LNCAP (cell line): ENCODE data around the gene MT1A.

Experiments
- CTCF ChIP-seq: fragments of 450-650 bp; IDR thresholded peaks from 2 replicates; pipeline ENCODE4 v1.5.1; 2017; ENCODE audit warnings: mild to moderate bottlenecking

The MT1A gene

DNA sequence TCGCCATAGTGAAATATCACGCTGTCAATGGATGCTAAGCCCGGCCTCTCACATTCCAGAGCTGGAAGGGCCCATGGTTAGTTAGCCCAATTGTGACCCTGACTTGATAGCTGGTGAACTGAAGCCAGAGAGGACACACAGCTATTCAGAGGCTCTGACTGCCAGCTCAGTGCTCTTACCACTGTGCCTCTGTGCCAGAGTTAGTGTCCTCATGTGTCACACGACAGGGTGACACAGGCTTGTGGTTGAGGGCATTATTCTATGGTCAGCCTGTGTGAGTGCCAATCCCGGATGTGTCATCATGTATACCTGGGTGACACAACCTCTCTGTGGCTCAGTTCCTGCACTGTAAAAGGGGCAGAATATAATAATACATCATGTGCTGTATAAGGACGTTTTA, 41.4 kb downstream of the MT1A start:
- no peak for TF ChIP-seq CTCF

- no peak for TF ChIP-seq CTCF
Observed at GRCh38 chr16:56681939-56682702, 43.7 kb downstream of the MT1A start, which contains the start of gene MT1X. MT1X (plus strand) TSS chr16:56682470; CDS start chr16:56682541, 71 bp downstream.

DNA sequence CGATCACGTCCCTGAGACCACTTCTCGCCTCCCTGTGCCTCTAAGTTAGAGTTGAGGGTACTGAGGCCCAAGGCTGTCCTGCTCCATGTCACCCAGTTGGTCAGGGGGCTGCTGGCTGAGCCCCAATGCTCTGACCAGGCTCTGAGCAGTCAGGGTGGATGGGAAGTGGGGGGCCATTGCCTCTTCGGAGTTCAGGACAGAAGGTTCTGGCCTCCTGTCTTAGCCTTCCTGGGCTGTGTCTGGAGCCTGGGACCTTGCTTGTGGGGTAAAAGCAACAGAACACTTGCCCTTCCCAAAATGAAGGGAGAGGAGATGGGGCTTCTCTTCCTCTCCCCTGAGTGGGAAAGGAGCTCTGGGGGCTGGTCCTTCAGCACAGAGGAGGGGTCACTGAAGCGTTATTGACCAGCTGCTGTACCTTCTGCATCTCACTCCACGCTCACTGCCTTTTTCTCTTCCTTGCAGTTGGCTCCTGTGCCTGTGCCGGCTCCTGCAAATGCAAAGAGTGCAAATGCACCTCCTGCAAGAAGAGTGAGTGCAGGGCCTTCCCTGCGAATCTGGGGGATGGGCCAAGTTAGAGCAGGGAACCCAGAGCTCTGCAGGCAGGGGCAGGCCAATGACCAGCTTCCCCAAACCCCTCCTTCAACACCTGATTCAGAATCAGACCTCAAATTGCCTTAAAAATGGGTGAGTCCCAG, 44.4 kb downstream of the MT1A start:
- TF ChIP-seq CTCF = no peak

DNA sequence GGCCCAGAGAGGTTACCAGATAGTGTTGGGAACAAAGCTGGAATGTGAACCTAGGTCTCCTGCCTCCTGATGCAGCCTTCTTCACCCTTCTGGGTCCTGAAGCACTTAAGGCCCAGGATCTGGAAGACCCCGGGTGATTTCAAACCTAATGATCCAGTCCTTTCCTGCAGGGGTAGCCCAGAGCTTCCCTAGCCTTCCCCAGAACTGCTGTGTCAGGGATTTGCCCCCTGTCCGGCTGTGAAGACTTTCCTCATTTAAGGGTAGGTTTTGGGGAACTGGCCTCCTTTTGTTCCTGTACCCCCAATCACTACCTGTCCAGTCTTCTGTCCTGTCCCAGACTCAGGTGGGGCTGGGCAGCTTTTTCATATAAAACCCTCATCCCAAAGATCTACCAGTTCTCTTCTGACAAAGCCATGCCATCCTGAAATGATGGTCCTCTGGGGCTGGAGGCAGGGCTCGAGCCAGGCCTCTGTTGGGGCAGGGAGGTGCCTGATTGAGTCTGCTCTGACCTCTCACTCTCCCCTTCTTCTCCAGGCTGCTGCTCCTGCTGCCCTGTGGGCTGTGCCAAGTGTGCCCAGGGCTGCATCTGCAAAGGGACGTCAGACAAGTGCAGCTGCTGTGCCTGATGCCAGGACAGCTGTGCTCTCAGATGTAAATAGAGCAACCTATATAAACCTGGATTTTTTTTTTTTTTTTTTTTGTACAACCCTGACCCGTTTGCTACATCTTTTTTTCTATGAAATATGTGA, 45.1 kb downstream of the MT1A start:
- TF ChIP-seq CTCF = no peak

GRCh38 chr16:56684256-56684925, 45.9 kb downstream of the MT1A start:
- no peak for TF ChIP-seq CTCF

- no peak for TF ChIP-seq CTCF
Observed at GRCh38 chr16:56684926-56685590, 46.6 kb downstream of the MT1A start.

DNA sequence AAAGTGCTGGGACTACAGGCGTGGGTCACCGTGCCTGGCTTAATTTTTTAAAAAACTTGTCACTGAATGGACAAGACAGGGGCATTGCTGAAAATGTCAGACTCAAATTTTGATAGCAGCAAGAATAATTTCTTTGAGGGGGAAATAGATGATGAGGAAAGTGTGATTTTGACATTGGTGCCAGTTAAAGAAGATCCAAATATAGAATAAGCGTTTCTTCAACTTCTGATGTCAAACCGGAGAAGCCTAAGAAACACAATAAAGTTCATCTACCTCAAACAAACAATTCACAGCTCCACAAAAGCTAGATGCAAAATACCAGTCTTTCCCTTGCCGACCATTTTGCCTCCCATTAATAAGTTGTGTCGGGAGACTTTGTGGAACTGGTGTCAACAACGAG, 48.3 kb downstream of the MT1A start:
- no peak for TF ChIP-seq CTCF
